Measurements from ENCODE around the gene PPRC1.

The PPRC1 gene

DNA sequence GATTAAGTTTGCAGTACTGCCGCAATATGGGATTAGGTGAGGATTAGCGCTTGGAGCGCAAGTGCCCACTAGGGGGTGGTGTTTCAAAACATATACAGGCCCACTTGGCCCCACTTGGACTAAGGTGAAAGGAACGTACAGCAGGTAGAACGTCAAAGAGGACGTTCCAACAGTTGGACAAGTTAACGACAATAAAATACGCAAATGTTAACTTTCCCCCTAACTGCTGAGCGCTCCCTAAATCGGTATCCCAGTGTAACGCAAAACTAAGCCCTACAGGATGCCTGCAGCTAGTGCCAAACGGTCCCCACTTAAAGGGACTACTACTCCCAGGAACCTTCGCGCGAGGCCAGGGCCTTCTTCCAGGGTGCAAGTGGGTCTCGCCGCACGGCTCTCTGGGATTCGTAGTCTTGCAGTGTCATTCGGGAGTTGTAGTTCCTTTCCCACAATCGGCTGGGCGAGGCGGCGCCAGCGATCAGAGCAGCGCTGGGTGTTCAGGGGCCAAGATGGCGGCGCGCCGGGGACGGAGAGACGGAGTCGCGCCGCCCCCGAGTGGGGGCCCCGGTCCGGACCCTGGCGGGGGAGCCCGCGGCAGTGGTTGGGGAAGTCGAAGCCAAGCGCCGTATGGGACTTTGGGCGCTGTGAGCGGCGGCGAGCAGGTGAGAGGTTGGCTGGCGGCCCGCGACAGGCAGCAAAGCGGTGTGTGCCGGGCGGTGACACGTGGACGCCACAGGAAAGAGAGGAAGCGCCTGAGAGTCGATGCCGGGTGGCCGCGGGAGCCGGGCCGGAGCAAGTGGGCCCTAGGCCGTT, at the start of gene PPRC1:
TSS of gene PPRC1 (plus strand) at position 478 of the 810 bp plus-strand sequence. CDS start at position 507, 29 bp downstream.
- DNase-seq, result peak; percentile 98 to 99 (median 99)

DNA sequence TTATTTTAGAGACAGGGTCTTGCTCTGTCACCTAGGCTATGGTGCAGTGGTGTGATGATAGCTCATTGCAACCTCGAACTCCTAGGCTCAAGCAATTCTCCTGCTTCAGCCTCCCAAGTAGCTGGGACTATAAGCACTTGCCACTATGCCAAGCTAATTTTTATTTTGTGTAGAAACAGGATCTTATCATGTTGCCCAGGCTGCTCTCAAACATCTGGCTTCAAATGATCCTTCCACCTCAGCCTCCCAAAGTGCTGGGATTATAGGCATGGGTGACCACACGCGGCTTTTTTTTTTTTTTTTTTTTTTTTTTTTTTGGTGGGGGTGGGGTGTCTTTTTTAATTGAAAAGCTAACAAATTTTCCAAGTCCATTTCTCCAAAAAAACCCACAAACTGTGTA, 49.3 kb upstream of the PPRC1 start:
- DNase-seq, result no peak

DNA sequence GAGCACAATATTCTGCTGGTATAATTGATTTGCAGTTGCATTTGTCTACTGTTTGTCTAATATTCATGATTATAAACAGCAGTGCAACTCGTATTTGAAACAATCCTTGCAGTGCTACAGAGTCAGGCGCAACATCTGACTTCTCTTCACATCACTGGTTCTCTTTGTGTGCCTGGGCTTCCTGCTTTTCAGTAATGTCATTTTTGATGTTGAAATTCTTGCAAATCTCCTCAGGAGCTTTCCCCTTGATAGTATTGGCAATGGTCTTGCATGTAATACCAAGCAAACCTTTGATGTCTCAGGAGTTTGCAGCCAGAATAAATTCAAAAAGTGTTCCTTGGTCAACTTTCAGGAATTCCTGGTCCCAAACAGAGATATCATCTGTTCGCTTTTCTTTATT, 47.5 kb upstream of the PPRC1 start:
- DNase-seq, result peak in 2 of 3 donors; percentile 78 to 88

GRCh38 chr10:102086196-102086595, 46.6 kb upstream of the PPRC1 start:
- DNase-seq, result no peak

DNA sequence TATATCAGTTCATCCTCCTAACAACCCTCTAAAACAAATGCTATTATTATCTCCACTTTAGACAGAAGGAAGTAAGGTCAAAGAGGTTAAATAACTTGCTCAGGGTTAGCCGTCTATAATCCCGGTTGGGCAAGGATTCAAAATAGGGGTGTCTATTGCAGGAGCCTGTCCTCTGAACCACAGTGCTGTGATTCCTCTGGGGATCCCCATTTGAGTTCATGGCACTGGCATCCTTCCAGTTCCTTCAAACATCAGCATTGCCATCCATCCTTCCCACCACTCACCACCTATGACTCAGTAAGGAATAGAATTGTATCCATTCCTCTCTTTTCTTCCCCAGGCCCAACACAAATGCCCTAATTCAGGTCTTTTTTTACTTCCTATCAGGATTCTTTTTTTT, 42.1 kb upstream of the PPRC1 start:
- DNase-seq, result peak; percentile 22 to 49 (median 39)

DNA sequence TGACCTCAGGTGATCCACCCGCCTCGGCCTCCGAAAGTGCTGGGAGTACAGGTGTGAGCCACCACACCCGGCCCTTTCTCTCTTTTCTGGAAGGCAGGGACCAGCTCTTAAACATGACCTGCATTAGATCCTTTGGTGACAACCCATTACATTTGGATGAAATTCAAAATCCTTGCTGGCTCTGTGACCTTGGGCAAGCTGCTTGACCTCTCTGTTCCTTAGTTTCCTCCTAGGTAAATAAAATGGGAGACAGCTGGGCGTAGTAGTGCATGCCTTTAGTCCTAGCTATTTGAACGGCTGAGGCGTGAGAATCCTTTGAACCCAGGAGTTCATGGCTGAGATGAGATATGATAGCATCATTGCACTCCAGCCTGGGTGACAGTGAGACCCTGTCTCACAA, 36.4 kb upstream of the PPRC1 start:
- DNase-seq, result no peak

- DNase-seq, result no peak
These were observed 31.7 kb upstream of the PPRC1 start for GRCh38 chr10:102101152-102101551.

DNA sequence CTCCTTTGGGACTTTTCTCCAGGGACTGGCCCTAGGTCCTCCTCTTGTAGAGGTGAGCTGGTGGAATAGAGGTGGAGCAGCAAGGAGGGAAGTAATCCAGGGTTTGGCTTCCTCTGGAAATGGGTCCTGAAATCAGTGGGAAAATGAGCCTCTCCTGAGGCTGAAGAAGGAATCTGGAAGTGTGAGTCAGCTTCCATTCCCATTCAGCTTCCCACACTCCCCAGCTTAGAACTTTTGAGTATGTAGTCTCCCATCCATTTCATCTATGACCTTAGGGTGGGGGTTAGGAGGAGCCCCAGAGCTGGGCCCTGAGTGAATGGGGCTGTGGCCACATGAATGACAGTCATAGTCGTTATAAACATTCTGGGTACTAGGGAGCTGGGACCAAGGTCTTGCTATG, 30.4 kb upstream of the PPRC1 start:
- no peak for DNase-seq

GRCh38 chr10:102106998-102107397, 25.8 kb upstream of the PPRC1 start:
- no peak for DNase-seq

DNA sequence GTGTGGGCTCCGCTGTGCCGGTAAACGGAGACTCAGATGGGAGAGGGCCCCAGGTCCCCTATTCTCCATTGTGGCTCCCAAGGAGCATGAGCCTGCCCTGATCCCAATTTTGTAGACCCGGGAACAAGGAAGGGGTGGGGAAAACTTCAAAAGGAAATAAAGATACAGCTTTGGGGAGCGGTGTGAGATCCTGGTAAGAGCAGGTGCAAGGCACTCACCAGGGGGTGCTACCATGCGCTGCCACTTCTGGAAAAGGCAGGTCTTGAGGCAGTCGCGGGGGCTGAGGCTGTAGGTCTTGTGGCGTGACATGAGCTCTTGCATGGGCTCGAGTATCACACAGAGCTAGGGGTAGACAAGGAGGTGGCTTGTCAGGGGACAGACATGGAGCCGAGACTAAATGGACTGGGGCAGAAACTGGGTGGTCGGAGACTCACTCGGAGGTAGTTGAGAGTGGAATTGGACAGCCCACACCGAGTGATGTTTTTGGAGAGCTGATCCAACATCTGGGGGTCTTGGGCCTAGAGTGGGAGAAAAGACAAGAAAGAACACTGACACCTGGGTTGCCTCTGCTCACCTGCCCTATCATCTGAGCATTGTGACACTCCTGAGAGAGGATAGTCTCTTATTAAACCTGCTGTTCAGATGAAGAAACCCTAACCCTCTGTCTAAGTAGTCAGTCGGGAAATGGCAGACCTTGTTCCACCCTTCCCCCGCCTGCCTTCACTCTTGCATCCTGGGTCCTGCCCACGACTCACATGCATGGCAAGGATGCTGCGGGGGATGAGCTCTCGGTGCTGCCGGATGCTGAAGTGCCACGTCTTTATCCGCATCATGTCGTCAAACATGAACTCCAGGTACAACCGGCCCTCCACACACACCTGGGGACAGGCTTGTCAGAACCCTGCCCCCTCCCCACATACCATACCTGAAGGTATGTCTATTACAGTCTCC, 23.4 kb upstream of the PPRC1 start:
- no peak for DNase-seq

DNA sequence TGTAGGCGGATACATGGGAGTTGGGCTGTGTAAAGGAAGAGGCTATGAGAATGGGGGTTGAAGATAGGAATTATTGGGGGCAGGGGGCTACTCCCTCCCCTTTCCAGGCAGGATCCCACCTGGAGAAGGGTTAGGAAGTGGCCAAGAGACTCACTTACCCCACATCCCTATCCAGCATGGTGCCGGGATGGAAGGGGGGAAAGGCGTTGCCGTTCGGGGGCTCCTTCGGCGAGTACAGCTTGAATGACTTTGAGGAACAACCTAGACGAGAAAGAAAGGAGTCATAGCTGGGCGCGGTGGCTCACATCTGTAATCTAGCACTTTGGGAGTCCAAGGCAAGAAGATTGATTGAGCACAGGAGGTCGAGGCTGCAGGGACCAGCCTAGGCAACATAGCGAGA, 21.6 kb upstream of the PPRC1 start:
- no peak for DNase-seq

DNA sequence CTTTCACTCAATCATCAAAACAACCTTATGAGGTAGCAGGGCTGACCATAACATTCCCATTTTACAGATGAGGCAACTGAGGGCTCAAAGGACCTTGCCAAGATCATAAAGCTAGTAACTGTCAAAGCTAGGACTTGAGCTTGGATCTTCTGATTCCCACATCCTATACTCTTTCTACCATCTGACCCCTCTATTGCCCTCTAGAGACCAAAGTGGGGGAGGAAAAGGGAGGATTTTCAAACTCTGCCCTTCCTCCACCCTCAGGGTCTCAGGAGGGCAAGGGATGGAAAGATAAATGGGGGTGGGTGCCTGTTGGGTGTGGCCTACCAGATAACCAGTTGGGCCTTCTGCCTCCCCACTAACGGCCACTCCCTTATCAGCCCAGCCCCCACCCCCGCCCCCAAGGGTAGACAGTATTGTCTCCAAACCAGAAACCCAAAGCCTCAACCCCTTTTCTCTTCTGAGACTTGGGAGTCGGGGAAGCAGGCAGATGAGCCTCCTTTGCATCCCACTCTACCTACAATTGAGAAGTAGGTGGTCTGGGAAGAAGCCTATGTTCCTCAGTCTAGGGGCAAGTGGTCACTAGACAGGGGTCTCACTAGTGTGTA, 20.5 kb upstream of the PPRC1 start:
- no peak for DNase-seq

GRCh38 chr10:102113261-102113955, 19.4 kb upstream of the PPRC1 start:
- DNase-seq, result no peak

DNA sequence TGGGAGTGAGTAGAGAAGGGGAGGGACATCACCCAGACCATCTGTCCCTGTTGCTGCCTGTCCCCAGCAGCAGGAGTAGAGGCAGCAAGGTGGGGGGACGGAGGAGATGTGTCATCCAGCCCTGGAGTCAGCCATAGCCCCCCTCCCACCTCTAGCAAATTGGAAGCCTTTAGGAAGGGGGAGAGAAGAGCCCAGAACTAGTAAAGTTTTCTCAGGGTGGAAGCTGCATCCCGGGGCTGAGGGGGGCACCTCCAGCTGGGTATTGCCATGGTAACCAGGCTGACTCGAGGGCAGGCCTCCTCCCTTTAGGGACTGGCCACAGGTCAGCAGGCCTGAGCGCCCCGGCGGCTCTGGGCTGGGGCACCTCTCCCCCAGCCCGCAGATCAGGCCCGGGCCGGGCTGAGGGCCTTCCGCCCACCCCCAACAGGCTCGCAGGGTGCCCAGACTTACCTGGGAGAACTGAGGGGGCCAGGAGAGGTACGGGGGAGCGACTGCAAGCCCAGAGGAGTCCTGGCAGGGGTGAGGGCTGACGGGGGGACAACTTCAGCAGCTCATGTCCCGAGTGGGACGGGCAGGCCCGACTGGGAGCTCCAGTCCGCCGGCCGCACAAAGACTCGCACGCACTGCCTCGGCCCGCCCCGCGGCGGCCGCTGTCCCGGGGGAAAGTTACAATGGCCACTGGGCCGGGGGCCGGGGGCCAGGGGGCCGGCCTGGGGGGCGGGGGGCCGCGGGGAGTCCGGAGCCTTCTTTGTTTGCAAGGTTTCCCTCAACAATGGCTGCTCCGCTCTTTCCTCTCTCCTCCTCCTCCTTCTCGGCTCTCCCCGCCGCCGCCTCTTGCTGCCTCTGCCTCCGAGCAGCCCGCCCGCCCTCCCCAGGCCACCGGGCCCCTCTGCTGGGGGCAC, 18.6 kb upstream of the PPRC1 start:
- DNase-seq, result peak in 1 of 3 donors; percentile 54

DNA sequence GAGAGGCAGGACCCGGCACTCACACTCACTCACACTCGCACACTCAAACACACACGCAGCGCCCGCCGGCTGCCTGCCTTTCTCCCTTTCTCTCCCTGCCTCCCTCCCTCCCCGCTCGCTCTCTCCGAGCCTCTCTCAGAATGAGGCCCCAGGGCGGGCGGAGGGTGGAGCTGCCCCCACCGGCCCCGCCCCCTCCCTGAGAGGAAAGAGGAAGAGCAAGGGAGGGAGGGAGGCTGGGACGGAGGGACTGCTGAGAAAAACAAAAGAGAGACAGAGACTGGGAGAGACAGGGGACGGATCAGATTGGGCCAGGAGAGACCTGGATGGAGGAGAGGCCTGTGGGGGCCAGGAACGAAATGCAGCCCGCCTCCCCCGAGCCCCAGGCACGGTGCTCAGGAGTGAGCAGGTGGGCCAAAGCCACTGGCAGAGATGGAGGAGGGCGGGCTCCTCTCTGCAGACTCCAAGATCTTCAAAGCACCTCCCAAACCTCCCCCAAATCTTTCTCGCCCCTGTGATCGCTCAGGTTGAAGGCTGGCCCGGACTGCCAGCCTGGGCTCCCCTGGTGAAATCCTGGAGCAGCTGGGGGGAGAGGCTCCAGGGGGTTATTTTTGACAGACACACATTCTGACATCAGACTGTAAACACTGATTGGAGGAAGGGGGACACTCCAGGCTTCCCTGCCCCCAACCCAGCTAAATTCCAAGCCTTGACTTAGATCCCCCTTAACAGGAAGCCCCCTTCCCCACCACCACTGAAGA, 17.8 kb upstream of the PPRC1 start:
- peak; percentile 86 to 96 (median 91) for DNase-seq

DNA sequence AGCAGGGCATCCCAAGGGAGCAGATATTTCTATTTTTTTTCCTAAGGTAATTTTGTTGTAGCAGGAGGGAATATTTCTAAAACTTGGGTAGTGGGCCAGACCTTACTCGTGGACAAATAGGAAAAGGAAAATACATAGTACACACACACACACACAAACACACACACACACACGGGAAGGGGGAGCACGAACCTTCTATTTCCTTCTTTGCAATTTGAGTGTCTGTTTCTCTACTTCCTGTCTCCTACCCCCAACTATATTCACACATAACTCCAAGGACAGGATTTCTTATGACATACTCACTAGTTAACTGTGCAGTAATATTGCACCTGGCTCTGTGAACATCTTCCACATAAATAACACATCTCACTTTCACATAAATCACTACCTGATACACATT, 17.1 kb upstream of the PPRC1 start:
- DNase-seq, result no peak

DNA sequence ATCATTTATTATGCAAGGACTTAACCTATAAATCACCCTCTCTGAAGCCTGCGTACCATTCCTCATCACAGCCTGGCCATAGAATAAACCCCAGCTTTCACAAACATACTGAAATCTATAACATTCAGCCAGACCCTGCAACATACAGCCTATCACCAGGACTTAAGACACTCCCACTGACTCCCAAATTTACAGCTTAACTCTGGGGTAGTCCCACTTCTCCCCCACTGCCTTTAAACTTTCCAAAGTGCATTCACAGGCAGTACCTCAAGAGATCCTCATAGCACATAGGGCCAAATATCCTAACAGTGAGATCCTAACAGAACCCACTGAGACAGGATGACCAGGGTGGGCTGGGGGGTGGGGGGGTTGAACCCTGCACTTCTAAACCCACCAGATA, 16.2 kb upstream of the PPRC1 start:
- DNase-seq, result peak; percentile 50 to 68 (median 52)

GRCh38 chr10:102117391-102118159, 15.3 kb upstream of the PPRC1 start:
- peak in 2 of 3 donors; percentile 32 to 35 for DNase-seq

GRCh38 chr10:102118867-102119266, 14.0 kb upstream of the PPRC1 start:
- DNase-seq, result peak; percentile 40 to 58 (median 42)

Data from suppressor macrophage treated with lipopolysaccharide for 1 hour (primary cell).